HG03571 (cell line): ENCODE results near the gene GSTT2.

Source experiments
- ATAC-seq: cut with Tn5 transposase; IDR thresholded peaks from one replicate; pipeline ENCODE4 v1.9.1; 2021; ENCODE audit not compliant: unreplicated experiment

The GSTT2 gene

GRCh38 chr22:24008381-24009226, 28.7 kb downstream of the GSTT2 start:
- no peak for ATAC-seq

GRCh38 chr22:24009227-24010017, 29.5 kb downstream of the GSTT2 start:
- no peak for ATAC-seq

GRCh38 chr22:24010018-24010391, 30.1 kb downstream of the GSTT2 start:
- no peak for ATAC-seq

GRCh38 chr22:24011735-24012068, 31.8 kb downstream of the GSTT2 start:
- ATAC-seq: no peak

GRCh38 chr22:24016156-24016555, 36.2 kb downstream of the GSTT2 start:
- no peak for ATAC-seq

GRCh38 chr22:24021304-24021703, 41.4 kb downstream of the GSTT2 start:
- ATAC-seq: no peak

GRCh38 chr22:24023204-24023789, 43.4 kb downstream of the GSTT2 start:
- no peak for ATAC-seq

GRCh38 chr22:24024354-24024753, 44.4 kb downstream of the GSTT2 start:
- no peak for ATAC-seq

GRCh38 chr22:24025475-24025874, 45.5 kb downstream of the GSTT2 start:
- ATAC-seq: no peak

GRCh38 chr22:24026056-24026455, 46.1 kb downstream of the GSTT2 start:
- no peak for ATAC-seq

- ATAC-seq: no peak
These were observed 46.8 kb downstream of the GSTT2 start for GRCh38 chr22:24026733-24027132.

GRCh38 chr22:24027389-24027975, 47.5 kb downstream of the GSTT2 start:
- ATAC-seq: no peak

- no peak for ATAC-seq
These were observed 48.1 kb downstream of the GSTT2 start for GRCh38 chr22:24027991-24028390.

- no peak for ATAC-seq
These were observed 48.6 kb downstream of the GSTT2 start for GRCh38 chr22:24028533-24028932.

GRCh38 chr22:24029304-24029703, 49.4 kb downstream of the GSTT2 start:
- no peak for ATAC-seq

GRCh38 chr22:24030186-24030702, 50.3 kb downstream of the GSTT2 start:
- no peak for ATAC-seq
